ENCODE results near the gene IGF2BP2. TPM values are rescaled to one million over a fixed set of nuclear protein-coding genes. Genes with fewer than 3 reads are reported as not detected.

The IGF2BP2 gene
- total and polyA plus RNA-seq, 2 of the 4 experiments (the other 2 are of a cell fraction): 23.4 to 88.2 TPM

DNA sequence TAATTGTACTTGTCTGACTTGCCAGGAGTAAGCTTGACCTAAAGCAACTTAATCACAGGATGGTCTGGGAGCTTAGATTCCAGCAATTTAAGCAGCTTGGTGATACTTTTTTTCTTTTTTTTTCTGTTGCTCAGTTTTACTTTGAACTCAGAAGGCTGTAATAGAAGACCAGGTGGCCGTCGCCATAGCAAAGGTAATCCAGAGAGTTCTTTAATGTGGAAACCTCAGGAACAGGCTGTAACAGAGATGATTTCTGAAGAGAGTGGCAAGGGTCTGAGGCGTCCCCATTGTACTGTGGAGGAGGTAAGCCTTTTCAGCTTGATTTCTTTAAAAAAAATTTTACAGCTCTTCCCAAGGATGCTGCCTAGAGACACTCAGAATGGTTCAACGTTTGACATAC lies 218.6 kb downstream of the IGF2BP2 start:
- CTCF ChIA-PET: interaction anchor here (0.6 kb wide), 1 partner anchor 24 kb away, joined by 3 read pairs; no protein-coding TSS in a partner anchor
- no TSS peak for BruUV-seq (replicated peaks)

More for the DNA sequence above, 218.6 kb downstream of the IGF2BP2 start:
- Histone ChIP-seq H2BK15ac (ENCODE audit: low read depth, low read length) (no peak overlapping the region), H3K18ac (ENCODE audit: low read depth, low read length) (no peak overlapping the region), H2AFZ (replicated peaks; ENCODE audit: low read length, poor library complexity) (no peak overlapping the region), H3K9me1 (ENCODE audit: insufficient read depth, low read length) (no peaks in the 10 kb centered on the region), H2AK5ac (ENCODE audit: low read depth, low read length) (no peak overlapping the region), H3K36me3 (ENCODE audit: control insufficient read depth, insufficient read depth, low read length) (peaks cover 27% of the 10 kb centered on the region), H3K4me3 (ENCODE audit: insufficient read depth, low read depth, low read length) (no peak overlapping the region), H3K9me3 (ENCODE audit: control insufficient read depth, insufficient read depth, low read length) (no peaks in the 10 kb centered on the region), H2BK5ac (ENCODE audit: low read depth, low read length, poor library complexity, severe bottlenecking) (no peak overlapping the region), H3K9ac (ENCODE audit: low read depth, low read length) (no peak overlapping the region), H4K91ac (ENCODE audit: insufficient read depth, low read depth, low read length) (no peak overlapping the region), H4K20me1 (ENCODE audit: insufficient read depth, low read length) (no peaks in the 10 kb centered on the region), H3K23ac (ENCODE audit: low read depth, low read length) (no peak overlapping the region), H3K4me2 (ENCODE audit: low read depth, low read length) (no peak overlapping the region), H3K4ac (ENCODE audit: low read depth, low read length) (no peak overlapping the region), H2AK9ac (replicated peaks; ENCODE audit: low read depth, low read length, poor library complexity) (no peak overlapping the region), H2BK20ac (ENCODE audit: low read depth, low read length) (no peak overlapping the region), H3K14ac (replicated peaks; ENCODE audit: low read depth, low read length) (no peak overlapping the region), H3K56ac (ENCODE audit: extremely low read depth, insufficient read depth, low read length) (no peak overlapping the region), H3K27ac (ENCODE audit: insufficient read depth, low read length) (no peak overlapping the region), H2BK120ac (ENCODE audit: low read depth, low read length) (no peak overlapping the region), H3K4me1 (ENCODE audit: control insufficient read depth, insufficient read depth, low read length) (no peaks in the 10 kb centered on the region), H4K5ac (ENCODE audit: low read depth, low read length) (no peak overlapping the region), H3K27me3 (ENCODE audit: control insufficient read depth, insufficient read depth, low read length) (no peaks in the 10 kb centered on the region), H3K79me1 (ENCODE audit: low read depth in 1 of 2, low read length in 2 of 2) (peaks cover 0 to 2% of the 10 kb centered on the region in 2 experiments; a peak in 1 of 4 replicates), H4K8ac (ENCODE audit: low read depth in 2 of 2, low read length in 2 of 2) (no peak overlapping the region)
- POLR2A ChIA-PET (ENCODE audit: unreplicated experiment): no interaction called here
- no peak for DNase-seq
- intact Hi-C loops (cut with micrococcal nuclease) (no loop called here), in situ Hi-C loops (cut with MboI; ENCODE audit: low sequenced_read_pairs) (no loop called here), dilution Hi-C loops (cut with HindIII; ENCODE audit: low sequenced_read_pairs, unreplicated experiment) (no loop called here)
- no peak for ATAC-seq (ENCODE audit: low read depth)
- no CpG with 5 or more reads among the region's 4 CpGs for WGBS, 2 experiments (ENCODE audit: extremely low coverage in 2 of 2, insufficient read length in 1 of 2)
- TF ChIP-seq MAZ (IDR thresholded peaks at IDR 0.05; ENCODE audit: borderline replicate concordance, low read depth, low read length) (no peak), MXI1 (IDR thresholded peaks at IDR 0.05; ENCODE audit: borderline replicate concordance, low read depth, low read length) (no peak), NFE2L2 (IDR thresholded peaks at IDR 0.05; ENCODE audit: low read depth, low read length) (no peak), SMC3 (IDR thresholded peaks at IDR 0.05; ENCODE audit: low read depth, low read length) (no peak), CHD1 (IDR thresholded peaks at IDR 0.05; ENCODE audit: low read depth, low read length) (no peak), BHLHE40 (IDR thresholded peaks at IDR 0.05; ENCODE audit: low read depth, low read length) (no peak), RFX5 (IDR thresholded peaks at IDR 0.05; ENCODE audit: low read depth, low read length) (no peak), MAFK (IDR thresholded peaks at IDR 0.05; ENCODE audit: low read depth, low read length) (no peak), FOS (IDR thresholded peaks at IDR 0.05; ENCODE audit: low read depth, low read length) (no peak), ELK1 (IDR thresholded peaks at IDR 0.05; ENCODE audit: borderline replicate concordance, low read depth, low read length) (no peak), POLR2A (IDR thresholded peaks at IDR 0.05; ENCODE audit: low read depth, low read length) (no peak), RAD21 (IDR thresholded peaks at IDR 0.05; ENCODE audit: low read length) (no peak)
